GM12878 (cell line): ENCODE measurements around the gene APBB3. TPM values are rescaled to one million over a fixed set of nuclear protein-coding genes. Genes with fewer than 3 reads are reported as not detected.

Experiments used
- ATAC-seq: fragments of 200-7000 bp; cut with Tn5 transposase; 3 replicates; pipeline ENCODE4 v1.9.1; 2020; ENCODE audit warnings: mild to moderate bottlenecking, moderate library complexity
- BruUV-seq: library from RNA; stranded (reverse); fragments of 400-500 nt; replicated peaks from 2 replicates; lab custom pipeline; 2021; lab: Mats Ljungman, UMichigan
- CTCF ChIA-PET: fragments of 300-600 bp; sonication (Branson Sonifier 250); formaldehyde crosslinking; extraction: SDS; loops from one replicate; lab custom pipeline; 2021; ENCODE audit warnings: inconsistent platforms; lab: Yijun Ruan, JAX
- POLR2A ChIA-PET: fragments of 350-600 bp; formaldehyde crosslinking; extraction: SDS; loops from one replicate; lab custom pipeline; 2021; ENCODE audit warnings: inconsistent platforms; lab: Charles Lee
- RAD21 ChIA-PET: fragments of 300-600 bp; sonication (Branson Sonifier 250); formaldehyde crosslinking; loops from one replicate; lab custom pipeline; 2023; ENCODE audit warnings: antibody characterized with exemption; ENCODE audit not compliant: unreplicated experiment; lab: Charles Lee
- SMC1A ChIA-PET: fragments of 300-600 bp; sonication (Branson Sonifier 250); formaldehyde crosslinking; loops from one replicate; lab custom pipeline; 2023; ENCODE audit not compliant: unreplicated experiment, uncharacterized antibody; lab: Charles Lee
- DNase-seq: peaks from one replicate; pipeline ENCODE4 v3.0.0-alpha.2; 2011; ENCODE audit warnings: low read depth, low spot score
- FAIRE-seq: peaks from 3 replicates; lab custom pipeline; 2011; peaks lifted over from hg19 to GRCh38; lab: Jason Lieb, UNC
- H2AFZ ChIP-seq: 2 replicates; pipeline ENCODE4 v1.6.0; 2011; ENCODE audit warnings: low read depth, low read length, control low read depth; ENCODE audit not compliant: control insufficient read depth
- H3K27ac ChIP-seq: 2 replicates; pipeline ENCODE4 v1.5.1; 2011; ENCODE audit warnings: control low read depth; ENCODE audit not compliant: control insufficient read depth, insufficient read depth
- H3K27me3 ChIP-seq, 2 experiments: replicated peaks in 1 of 2; 2 replicates each; pipeline versions ENCODE4 v1.6.0 to v1.6.1; 2011; ENCODE audit warnings: low read length in 1 of 2; ENCODE audit not compliant: control insufficient read depth in 2 of 2, insufficient read depth in 2 of 2
- H3K36me3 ChIP-seq, 2 experiments: 2 replicates each; pipeline ENCODE4 v1.5.1; 2011; ENCODE audit warnings: low read length in 1 of 2; ENCODE audit not compliant: control insufficient read depth in 2 of 2, insufficient read depth in 2 of 2
- H3K4me1 ChIP-seq: 2 replicates; pipeline ENCODE4 v1.6.1; 2011; ENCODE audit warnings: mild to moderate bottlenecking, low read length, moderate library complexity, mixed read lengths; ENCODE audit not compliant: control insufficient read depth, insufficient read depth
- H3K4me2 ChIP-seq: 2 replicates; pipeline ENCODE4 v1.6.0; 2011; ENCODE audit warnings: control low read depth; ENCODE audit not compliant: control insufficient read depth, insufficient read depth
- H3K4me3 ChIP-seq: fragments of 200-600 bp; sonication (generic); 2 replicates; pipeline ENCODE4 v1.5.1; 2016
- H3K79me2 ChIP-seq: 2 replicates; pipeline ENCODE4 v1.6.0; 2011; ENCODE audit warnings: low read length; ENCODE audit not compliant: control insufficient read depth, insufficient read depth
- H3K9ac ChIP-seq: 2 replicates; pipeline ENCODE4 v1.8.0; 2011; ENCODE audit warnings: low read length, control low read depth, mixed read lengths; ENCODE audit not compliant: control insufficient read depth, insufficient read depth
- H3K9me3 ChIP-seq: replicated peaks from 3 replicates; pipeline ENCODE4 v1.5.1; 2011; ENCODE audit warnings: mild to moderate bottlenecking, low read length; ENCODE audit not compliant: control insufficient read depth, insufficient read depth
- H4K20me1 ChIP-seq: 2 replicates; pipeline ENCODE4 v1.6.0; 2011; ENCODE audit not compliant: control insufficient read depth, insufficient read depth
- BACH1 ChIP-seq: fragments of 450-650 bp; IDR thresholded peaks from 2 replicates; pipeline ENCODE4 v1.6.1; 2017; ENCODE audit warnings: mild to moderate bottlenecking, borderline replicate concordance
- CBX5 ChIP-seq: sonication (generic); IDR thresholded peaks from 2 replicates; pipeline ENCODE4 v1.6.1; 2016; ENCODE audit warnings: low read depth, moderate library complexity, mild to moderate bottlenecking, inconsistent platforms
- ETV6 ChIP-seq, 2 experiments: fragments of 450-650 bp in 1 of 2; IDR thresholded peaks in 1 of 2; conservative IDR thresholded peaks in 1 of 2; 2 replicates each; pipeline ENCODE4 v1.6.1; 2014; ENCODE audit warnings: antibody characterized with exemption in 1 of 2, borderline replicate concordance in 1 of 2, low read depth in 1 of 2, mild to moderate bottlenecking in 1 of 2, moderate library complexity in 1 of 2
- IKZF2 ChIP-seq, 2 experiments: fragments of 450-650 bp; IDR thresholded peaks; 2 replicates each; pipeline ENCODE4 v1.6.1; 2017; ENCODE audit warnings: mild to moderate bottlenecking in 2 of 2, moderate library complexity in 2 of 2
- PAX5 ChIP-seq: IDR thresholded peaks from 2 replicates; pipeline ENCODE4 v1.6.1; 2011; ENCODE audit warnings: low read depth, low read length, borderline replicate concordance
- POLR2A ChIP-seq: IDR thresholded peaks from 2 replicates; pipeline ENCODE4 v1.6.1; 2011; ENCODE audit warnings: low read depth, mild to moderate bottlenecking, low read length
- RAD21 ChIP-seq: IDR thresholded peaks from 2 replicates; pipeline ENCODE4 v1.6.1; 2011; ENCODE audit warnings: mild to moderate bottlenecking, low read depth, low read length, moderate library complexity; ENCODE audit not compliant: insufficient read depth
- SRF ChIP-seq, 2 experiments: IDR thresholded peaks; 2 replicates each; pipeline ENCODE4 v1.6.1; 2011; ENCODE audit warnings: low read depth in 2 of 2, low read length in 2 of 2, mild to moderate bottlenecking in 1 of 2, moderate library complexity in 1 of 2
- TARDBP ChIP-seq: IDR thresholded peaks from 2 replicates; pipeline ENCODE4 v1.6.1; 2016; ENCODE audit warnings: borderline replicate concordance
- ZBTB33 ChIP-seq: fragments of 450-650 bp; IDR thresholded peaks from 2 replicates; pipeline ENCODE4 v1.6.1; 2017; ENCODE audit warnings: mild to moderate bottlenecking
- ZBTB40 ChIP-seq: fragments of 450-650 bp; IDR thresholded peaks from 2 replicates; pipeline ENCODE4 v1.6.1; 2016; ENCODE audit warnings: mild to moderate bottlenecking, moderate library complexity, borderline replicate concordance
- WGBS: methylation state at CpG from one replicate; pipeline ENCODE4 v1.1.6; 2016; ENCODE audit warnings: low lambda C conversion rate; ENCODE audit not compliant: insufficient replicate concordance, insufficient coverage; ENCODE audit errors: missing lambda C conversion rate; 5-methylcytosine and 5-hydroxymethylcytosine counted together
- in situ Hi-C: fragments of 300-500 bp; cut with MboI; formaldehyde crosslinking; loops from 9 replicates; pipeline ENCODE4 v1.14.3; 2018; ENCODE audit warnings: mixed read lengths
- intact Hi-C: fragments of 100-400 bp; cut with micrococcal nuclease; formaldehyde crosslinking; loops from one replicate; pipeline ENCODE4 v1.14.2; 2022; ENCODE audit not compliant: unreplicated experiment
- polyA plus RNA-seq, 11 experiments: library from polyadenylated mRNA; depleted of rRNA in 4 of 11; unstranded in 6 of 11; stranded (reverse) in 5 of 11; fragments of >200 nt; fragmentation: Nextera tagmentation in 4 of 11; fragmentation: Illumina TruSeq in 1 of 11; extraction: Ambion mirVana in 4 of 11; extraction: Trizol in 1 of 11; gene quantifications; 1 replicate in 1 of 11; 2 replicates in 10 of 11; pipeline versions ENCODE4 v1.2.1 to v1.2.3, GENCODE V29; 2011 to 2016; ENCODE audit warnings: inconsistent platforms in 2 of 11, missing spikeins in 2 of 11, low read depth in 1 of 11
- total RNA-seq, 4 experiments: library from RNA; depleted of rRNA in 3 of 4; stranded (reverse); fragments of >200 nt in 3 of 4; fragmentation: Illumina TruSeq in 1 of 4; extraction: Trizol in 1 of 4; gene quantifications; 2 replicates each; pipeline versions ENCODE4 v1.2.1 to v1.2.3, GENCODE V29; 2013 to 2021

APBB3 gene
- total and polyA plus RNA-seq, 10 of the 15 experiments (the other 5 are each of a cell fraction or from before 2014, with no cell fraction given), result 0.35 to 33.3 (median 14.3) TPM

- RAD21 ChIA-PET, result interaction anchor here (0.8 kb wide), 1 partner anchor 10 kb away, joined by 3 read pairs; the partner anchor contains the start of gene SRA1
- CTCF ChIA-PET, result interaction anchor here (1.1 kb wide), 1 partner anchor 9 kb away, joined by 3 read pairs; no protein-coding TSS in a partner anchor
- POLR2A ChIA-PET, result interaction anchor here (2.3 kb wide), 1 partner anchor 19 kb away, joined by 6 read pairs; the partner anchor contains the start of gene EIF4EBP3
- FAIRE-seq (no peak), DNase-seq (no peak), ATAC-seq (no peak)
- H3K79me2 ChIP-seq, result peaks cover 45% of the 10 kb centered on the region
- no peak overlapping the region; the same call in 1 of the 2 replicates for H3K27ac ChIP-seq
- peaks cover 46% of the 10 kb centered on the region for H3K4me1 ChIP-seq
- WGBS, result 59% methylated on average over 22 of the region's 22 CpGs
- H3K9ac ChIP-seq, result no peak overlapping the region
- H3K4me3 ChIP-seq, result peak overlapping the region; percentile 4; the same call in 1 of the 2 replicates
- TF ChIP-seq ETV6 (conservative IDR thresholded peaks at IDR 0.05 in 1 of 2, IDR thresholded peaks at IDR 0.05 in 1 of 2; ENCODE audit: borderline replicate concordance in 1 of 2, low read depth in 1 of 2) (no peak), POLR2A (peak; percentile 38), RAD21 (no peak), SRF (IDR thresholded peaks at IDR 0.05; ENCODE audit: low read depth in 2 of 2, low read length in 2 of 2) (no peak), ZBTB33 (0 out of 2 replicates have a peak, but pooled peaks have one; percentile 53), IKZF2 (IDR thresholded peaks at IDR 0.05) (no peak), CBX5 (no peak), TARDBP (no peak), PAX5 (no peak), ZBTB40 (no peak), BACH1 (no peak)
- BruUV-seq, result no TSS peak
- intact Hi-C loops, result no loop called here
- no peak overlapping the region for H2AFZ ChIP-seq
- H3K9me3 ChIP-seq, result no peaks in the 10 kb centered on the region
- H3K27me3 ChIP-seq, result no peaks in the 10 kb centered on the region
- SMC1A ChIA-PET, result interaction anchor here (1.5 to 2.5 kb wide), 2 partner anchors 9 to 33 kb away, joined by 5 to 14 read pairs; partner anchors contain the start of gene SRA1
- H3K4me2 ChIP-seq, result peak overlapping the region; percentile 6; the same call in 1 of the 2 replicates
- in situ Hi-C loops, result no loop called here
- peaks cover 6 to 8% of the 10 kb centered on the region in 2 experiments; a peak in 3 of 4 replicates for H3K36me3 ChIP-seq
- no peaks in the 10 kb centered on the region for H4K20me1 ChIP-seq
Observed at GRCh38 chr5:140567136-140567818, 2.9 kb upstream of the APBB3 start.
